ENCODE data around the gene TSNAX.

DNA sequence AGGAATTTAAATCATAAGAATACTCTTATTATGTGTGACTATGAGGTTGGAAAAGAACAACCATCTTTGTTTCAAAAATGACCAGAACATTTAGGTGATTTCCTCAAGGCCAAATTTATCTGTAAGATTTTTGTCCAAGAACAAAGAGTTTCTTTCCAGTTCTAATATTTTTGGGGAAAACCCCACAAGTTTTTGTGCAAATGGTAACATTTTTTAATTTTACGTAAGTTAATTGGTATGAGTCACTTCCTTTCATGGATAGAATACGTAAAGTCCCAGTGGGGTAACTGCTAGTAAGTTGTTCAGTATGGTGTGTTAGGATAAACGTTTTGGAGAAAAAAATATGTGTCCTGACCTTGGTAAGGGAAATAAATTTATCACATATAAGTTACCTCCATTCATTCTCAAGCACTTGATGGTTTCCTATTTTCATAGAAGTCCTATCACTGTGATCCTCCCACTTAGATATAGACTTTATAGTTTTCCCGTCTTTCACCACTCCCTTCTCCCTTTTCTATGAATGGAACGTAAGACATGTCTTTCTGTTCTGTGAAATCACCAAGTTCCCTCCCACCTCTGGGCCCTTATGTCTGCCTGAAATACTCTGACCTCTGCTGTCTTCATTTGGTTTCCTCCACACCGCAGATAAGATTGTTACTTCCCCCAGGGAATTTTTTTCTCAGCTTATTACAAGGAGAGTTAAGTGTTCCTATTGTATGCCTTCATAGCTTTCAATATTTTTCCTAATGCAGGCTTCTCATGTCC lies 34.9 kb upstream of the TSNAX start:
- TF ChIP-seq, protein P1, sequence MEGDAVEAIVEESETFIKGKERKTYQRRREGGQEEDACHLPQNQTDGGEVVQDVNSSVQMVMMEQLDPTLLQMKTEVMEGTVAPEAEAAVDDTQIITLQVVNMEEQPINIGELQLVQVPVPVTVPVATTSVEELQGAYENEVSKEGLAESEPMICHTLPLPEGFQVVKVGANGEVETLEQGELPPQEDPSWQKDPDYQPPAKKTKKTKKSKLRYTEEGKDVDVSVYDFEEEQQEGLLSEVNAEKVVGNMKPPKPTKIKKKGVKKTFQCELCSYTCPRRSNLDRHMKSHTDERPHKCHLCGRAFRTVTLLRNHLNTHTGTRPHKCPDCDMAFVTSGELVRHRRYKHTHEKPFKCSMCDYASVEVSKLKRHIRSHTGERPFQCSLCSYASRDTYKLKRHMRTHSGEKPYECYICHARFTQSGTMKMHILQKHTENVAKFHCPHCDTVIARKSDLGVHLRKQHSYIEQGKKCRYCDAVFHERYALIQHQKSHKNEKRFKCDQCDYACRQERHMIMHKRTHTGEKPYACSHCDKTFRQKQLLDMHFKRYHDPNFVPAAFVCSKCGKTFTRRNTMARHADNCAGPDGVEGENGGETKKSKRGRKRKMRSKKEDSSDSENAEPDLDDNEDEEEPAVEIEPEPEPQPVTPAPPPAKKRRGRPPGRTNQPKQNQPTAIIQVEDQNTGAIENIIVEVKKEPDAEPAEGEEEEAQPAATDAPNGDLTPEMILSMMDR (IDR thresholded peaks at IDR 0.05) = no peak
- TF ChIP-seq POLR2A (IDR thresholded peaks at IDR 0.05) = no peak

Measured in sigmoid colon (tissue), 3 donors.